Endodermal cell (in vitro differentiated cells): ENCODE measurements around the gene SAXO2. TPM values are rescaled to one million over a fixed set of nuclear protein-coding genes. Genes with fewer than 3 reads are reported as not detected.
"Not testable (repeated sequence)": the region's sequence is repeated elsewhere in the genome, so short reads cannot be mapped to it uniquely, and the experiment has no call there.

Source experiments
- DNase-seq: peaks from one replicate; pipeline ENCODE4 v3.0.0-alpha.2; 2017
- H3K27ac ChIP-seq: 2 replicates; pipeline ENCODE4 v1.5.1; 2013; ENCODE audit warnings: mild to moderate bottlenecking, low read depth, low read length, moderate library complexity
- H3K27me3 ChIP-seq: 2 replicates; pipeline ENCODE4 v1.6.1; 2013; ENCODE audit warnings: mild to moderate bottlenecking, low read length, moderate library complexity; ENCODE audit not compliant: insufficient read depth, control insufficient read depth, poor library complexity, severe bottlenecking
- H3K36me3 ChIP-seq: 2 replicates; pipeline ENCODE4 v1.7.0; 2013; ENCODE audit warnings: mild to moderate bottlenecking, low read length, moderate library complexity; ENCODE audit not compliant: control insufficient read depth, insufficient read depth
- H3K4me1 ChIP-seq: one replicate; pipeline ENCODE4 v1.7.0; 2013; ENCODE audit warnings: low read length; ENCODE audit not compliant: control insufficient read depth, insufficient read depth
- H3K4me3 ChIP-seq: 2 replicates; pipeline ENCODE4 v1.5.1; 2013; ENCODE audit warnings: mild to moderate bottlenecking, low read length, moderate library complexity
- H3K9ac ChIP-seq: 2 replicates; pipeline ENCODE4 v1.6.1; 2013; ENCODE audit warnings: mild to moderate bottlenecking, low read length, moderate library complexity; ENCODE audit not compliant: poor library complexity, severe bottlenecking; ENCODE audit errors: extremely low read depth
- H3K9me3 ChIP-seq: 2 replicates; pipeline ENCODE4 v1.6.1; 2013; ENCODE audit warnings: mild to moderate bottlenecking, low read length, moderate library complexity; ENCODE audit not compliant: control insufficient read depth
- H3K27ac Mint-ChIP-seq: 2 replicates; pipeline ENCODE4 v1.8.0; 2020; ENCODE audit warnings: mixed read lengths
- H3K27me3 Mint-ChIP-seq: 2 replicates; pipeline ENCODE4 v1.8.0; 2021; ENCODE audit warnings: mild to moderate bottlenecking, mixed read lengths; ENCODE audit not compliant: insufficient read depth
- H3K36me3 Mint-ChIP-seq: 2 replicates; pipeline ENCODE4 v1.8.0; 2020; ENCODE audit warnings: low read depth, mixed read lengths
- H3K4me1 Mint-ChIP-seq: 2 replicates; pipeline ENCODE4 v1.8.0; 2020; ENCODE audit warnings: mixed read lengths
- H3K4me3 Mint-ChIP-seq: 2 replicates; pipeline ENCODE4 v1.8.0; 2020; ENCODE audit warnings: mild to moderate bottlenecking, moderate library complexity, mixed read lengths
- H3K9me3 Mint-ChIP-seq: 2 replicates; pipeline ENCODE4 v1.8.0; 2020; ENCODE audit warnings: mild to moderate bottlenecking, mixed read lengths
- CTCF ChIP-seq: fragments of 200-600 bp; sonication (generic); conservative IDR thresholded peaks from 2 replicates; pipeline ENCODE4 v1.5.0; 2021; ENCODE audit warnings: antibody characterized with exemption, mild to moderate bottlenecking
- WGBS, 2 experiments: methylation state at CpG; one replicate each; pipeline versions ENCODE4 v1.1.5 to v1.1.7; 2013; ENCODE audit warnings: missing lambda C conversion rate in 2 of 2, mixed read lengths in 1 of 2; ENCODE audit not compliant: insufficient coverage in 1 of 2, insufficient read length in 1 of 2; 5-methylcytosine and 5-hydroxymethylcytosine counted together
- total RNA-seq, 2 donors: library from RNA; stranded (reverse); fragmentation: NEBNext Ultra II Directional in 1 of 2; extraction: Animal tissue kit (Norgen Biotek cat#: 25700) in 1 of 2; gene quantifications; 2 replicates in 1 of 2; 3 replicates in 1 of 2; pipeline ENCODE4 v1.2.1, GENCODE V29; 2021

The SAXO2 gene
- total RNA-seq, 2 donors from 2014 or later = 17.6 to 23.9 TPM

GRCh38 chr15:82275410-82275809 lies 12.8 kb downstream of the SAXO2 start:
- Histone ChIP-seq H3K9ac (no peak overlapping the region), H3K27ac (no peak overlapping the region), H3K4me1 (peaks cover 10% of the 10 kb centered on the region), H3K36me3 (peaks cover 40% of the 10 kb centered on the region), H3K27me3 (no peaks in the 10 kb centered on the region), H3K4me3 (no peak overlapping the region), H3K9me3 (peaks cover 74% of the 10 kb centered on the region)
- H3K36me3 Mint-ChIP-seq = peaks cover 48% of the 10 kb centered on the region
- no peak overlapping the region for H3K4me3 Mint-ChIP-seq
- peaks cover 5% of the 10 kb centered on the region for H3K27me3 Mint-ChIP-seq
- no peak for DNase-seq
- no peak for TF ChIP-seq CTCF
- no peak overlapping the region for H3K27ac Mint-ChIP-seq
- H3K4me1 Mint-ChIP-seq = no peaks in the 10 kb centered on the region
- H3K9me3 Mint-ChIP-seq = peaks cover 67% of the 10 kb centered on the region

GRCh38 chr15:82281276-82281675 lies 18.7 kb downstream of the SAXO2 start:
- not testable (repeated sequence) for H3K36me3 Mint-ChIP-seq, H3K4me3 ChIP-seq, H3K9ac ChIP-seq, H3K27me3 Mint-ChIP-seq, H3K27ac ChIP-seq, DNase-seq, H3K36me3 ChIP-seq, H3K27ac Mint-ChIP-seq, H3K4me1 ChIP-seq, H3K27me3 ChIP-seq, H3K4me3 Mint-ChIP-seq
- peaks cover 21% of the 10 kb centered on the region for H3K9me3 ChIP-seq
- TF ChIP-seq CTCF = peak; percentile 56
- Mint-ChIP-seq H3K4me1 (peaks cover 10% of the 10 kb centered on the region), H3K9me3 (peaks cover 17% of the 10 kb centered on the region)

GRCh38 chr15:82282386-82282785 lies 19.8 kb downstream of the SAXO2 start:
- H3K27me3 Mint-ChIP-seq, H3K9me3 Mint-ChIP-seq, H3K36me3 ChIP-seq, H3K27me3 ChIP-seq, H3K4me1 ChIP-seq, H3K9ac ChIP-seq, H3K27ac Mint-ChIP-seq, DNase-seq, H3K4me3 Mint-ChIP-seq, H3K27ac ChIP-seq, H3K4me3 ChIP-seq, H3K36me3 Mint-ChIP-seq: not testable (repeated sequence)
- peaks cover 11% of the 10 kb centered on the region for H3K9me3 ChIP-seq
- TF ChIP-seq CTCF = peak; percentile 14
- WGBS, 2 experiments = 93 to 96% methylated on average over 4 of the region's 4 CpGs
- peaks cover 11% of the 10 kb centered on the region for H3K4me1 Mint-ChIP-seq

GRCh38 chr15:82284381-82284780 lies 21.8 kb downstream of the SAXO2 start:
- H3K27ac Mint-ChIP-seq, H3K4me3 Mint-ChIP-seq, DNase-seq, H3K4me3 ChIP-seq, H3K4me1 ChIP-seq, H3K9ac ChIP-seq, H3K36me3 ChIP-seq, H3K36me3 Mint-ChIP-seq, H3K27me3 Mint-ChIP-seq, H3K27me3 ChIP-seq, H3K9me3 ChIP-seq, H3K27ac ChIP-seq: not testable (repeated sequence)
- Mint-ChIP-seq H3K4me1 (peaks cover 12% of the 10 kb centered on the region), H3K9me3 (peaks cover 12% of the 10 kb centered on the region)
- no CpG with 5 or more reads among the region's 2 CpGs for WGBS, 2 experiments

- 92 to 94% methylated on average over 4 of the region's 4 CpGs for WGBS, 2 experiments
Measured at GRCh38 chr15:82286475-82286874, 23.9 kb downstream of the SAXO2 start.

More at GRCh38 chr15:82286475-82286874, 23.9 kb downstream of the SAXO2 start:
- not testable (repeated sequence) for H3K27me3 Mint-ChIP-seq, H3K4me3 ChIP-seq, H3K27me3 ChIP-seq, H3K4me3 Mint-ChIP-seq, H3K27ac Mint-ChIP-seq, H3K36me3 Mint-ChIP-seq, H3K9ac ChIP-seq, H3K4me1 ChIP-seq, H3K36me3 ChIP-seq, H3K9me3 ChIP-seq, H3K27ac ChIP-seq, DNase-seq
- peaks cover 12% of the 10 kb centered on the region for H3K9me3 Mint-ChIP-seq
- H3K4me1 Mint-ChIP-seq = peaks cover 12% of the 10 kb centered on the region
